ENCODE data around the gene CACNB1.

- TF ChIP-seq TCF7L2 (IDR thresholded peaks at IDR 0.05; ENCODE audit: low read depth, low read length): no peak
- TF ChIP-seq ETV5 (CRISPR knock-in tag; IDR thresholded peaks at IDR 0.05; ENCODE audit: borderline replicate concordance): no peak
- no peak for TF ChIP-seq STAT5B (CRISPR knock-in tag; IDR thresholded peaks at IDR 0.05)
- TF ChIP-seq ZBTB33 (CRISPR knock-in tag; IDR thresholded peaks at IDR 0.05): no peak
- no peak for TF ChIP-seq TARDBP (CRISPR knock-in tag; IDR thresholded peaks at IDR 0.05)
- no peak for TF ChIP-seq POLR2A (IDR thresholded peaks at IDR 0.05; ENCODE audit: insufficient read depth in 1 of 2, low read depth in 2 of 2, low read length in 2 of 2)
- TF ChIP-seq CTCF (CRISPR knock-in tag; IDR thresholded peaks at IDR 0.05): no peak
- no peak for TF ChIP-seq SNAPC5 (CRISPR knock-in tag; IDR thresholded peaks at IDR 0.05; ENCODE audit: borderline replicate concordance)
- no peak for TF ChIP-seq ZFX (CRISPR knock-in tag; IDR thresholded peaks at IDR 0.05; ENCODE audit: low read depth)
- TF ChIP-seq ZNF10 (CRISPR knock-in tag; IDR thresholded peaks at IDR 0.05; ENCODE audit: borderline replicate concordance, low read depth): no peak
- TF ChIP-seq ELF4 (CRISPR knock-in tag; IDR thresholded peaks at IDR 0.05; ENCODE audit: borderline replicate concordance): no peak
- no peak for TF ChIP-seq ATF3 (CRISPR knock-in tag; IDR thresholded peaks at IDR 0.05)
- TF ChIP-seq BCLAF1 (IDR thresholded peaks at IDR 0.05): no peak
- no peak for TF ChIP-seq ZSCAN29 (CRISPR knock-in tag; conservative IDR thresholded peaks at IDR 0.05)
These were observed 2.4 kb downstream of the CACNB1 start for GRCh38 chr17:39194985-39195524.
